Muscle layer of duodenum (tissue), 2 donors: ENCODE measurements around the gene CCNO.

Experiments
- H3K27ac ChIP-seq: one replicate; pipeline ENCODE4 v1.7.0; 2013; ENCODE audit warnings: mild to moderate bottlenecking, low read length
- H3K27me3 ChIP-seq: one replicate; pipeline ENCODE4 v1.7.0; 2013; ENCODE audit warnings: low read depth, mild to moderate bottlenecking, control low read depth, low read length
- H3K36me3 ChIP-seq, 2 donors: one replicate each; pipeline ENCODE4 v1.7.0; 2013; ENCODE audit warnings: low read length in 2 of 2, control low read depth in 1 of 2, mild to moderate bottlenecking in 1 of 2; ENCODE audit not compliant: insufficient read depth in 2 of 2, control insufficient read depth in 1 of 2
- H3K4me1 ChIP-seq, 2 donors: one replicate each; pipeline ENCODE4 v1.7.0; 2013; ENCODE audit warnings: low read length in 2 of 2, mild to moderate bottlenecking in 2 of 2, control low read depth in 1 of 2, moderate library complexity in 1 of 2; ENCODE audit not compliant: insufficient read depth in 2 of 2, control insufficient read depth in 1 of 2
- H3K4me3 ChIP-seq, 2 donors: one replicate each; pipeline ENCODE4 v1.7.0; 2013; ENCODE audit warnings: low read length in 2 of 2, low read depth in 1 of 2, mild to moderate bottlenecking in 1 of 2
- H3K9me3 ChIP-seq, 2 donors: one replicate each; pipeline ENCODE4 v1.7.0; 2013; ENCODE audit warnings: low read length in 2 of 2, control low read depth in 1 of 2, mild to moderate bottlenecking in 1 of 2; ENCODE audit not compliant: control insufficient read depth in 1 of 2
- donor health status: healthy.

CCNO gene

DNA sequence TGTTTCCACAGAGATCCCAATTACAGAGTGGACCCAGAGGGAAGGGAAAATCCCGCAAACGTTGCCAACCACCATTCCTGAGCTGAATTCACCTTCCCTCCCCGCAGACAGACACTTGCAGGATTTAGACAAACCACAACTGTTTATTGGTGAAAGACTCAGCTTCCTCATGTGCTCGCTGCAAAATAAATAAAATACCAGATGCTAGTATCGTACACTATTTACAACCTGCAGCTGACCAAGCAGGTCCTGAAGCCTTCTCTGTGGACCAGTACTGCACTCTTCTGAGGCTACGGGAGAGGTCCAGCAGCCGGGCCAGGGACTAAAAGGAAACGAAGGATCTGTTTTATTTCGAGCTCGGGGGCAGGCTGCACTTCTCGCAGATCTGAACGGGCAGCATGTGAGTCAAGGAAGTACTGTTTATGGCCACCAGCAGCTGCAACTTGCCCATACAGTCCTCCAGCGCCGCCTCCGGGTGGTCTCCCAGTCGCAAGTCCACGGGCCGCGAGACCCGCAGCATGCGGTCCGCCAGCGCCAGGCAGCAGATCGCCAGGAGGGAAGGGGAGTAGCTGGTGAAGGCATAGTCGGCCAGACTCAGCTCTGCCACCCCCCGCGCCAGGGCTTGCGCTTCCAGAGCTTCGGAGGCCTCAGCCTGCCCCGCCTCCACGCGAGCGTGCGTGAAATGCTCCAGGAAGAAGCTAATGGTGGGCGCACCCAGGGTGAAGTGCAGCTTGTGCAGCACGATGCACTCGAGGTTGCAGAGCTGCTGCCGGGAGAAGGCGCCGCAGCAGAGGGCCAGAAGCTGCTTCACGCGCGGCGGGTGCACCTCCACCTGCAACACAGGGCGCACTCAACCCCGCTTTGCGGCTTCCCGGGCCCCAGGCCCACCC is 2.1 kb downstream of the CCNO start:
- Histone ChIP-seq H3K9me3 (no peaks in the 10 kb centered on the region), H3K36me3 (no peaks in the 10 kb centered on the region)

DNA sequence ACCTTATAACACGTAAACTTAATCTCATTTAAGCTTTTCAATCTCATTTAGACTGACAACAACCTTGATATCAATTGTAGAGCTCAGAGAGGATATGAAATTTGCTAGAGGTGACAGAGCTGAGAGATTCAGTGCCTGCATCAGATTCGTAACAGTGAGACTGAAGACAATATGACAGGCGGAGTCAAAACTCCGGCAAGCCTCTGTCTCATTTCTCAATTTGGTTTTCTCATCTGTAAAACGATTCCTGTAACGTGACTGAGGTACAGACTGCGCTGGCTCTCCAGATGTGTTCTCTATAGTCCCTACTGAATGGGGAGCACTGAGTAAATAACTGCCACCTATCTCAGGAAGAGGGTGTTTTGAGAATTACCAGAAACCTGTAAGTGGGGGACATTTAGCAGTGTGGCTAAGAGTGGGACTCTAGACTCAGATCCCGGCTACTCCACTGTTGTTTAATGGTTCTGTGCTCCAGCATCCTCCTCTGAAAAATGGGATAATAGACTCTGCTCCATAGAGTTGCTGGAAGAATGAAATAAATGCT is 3.2 kb downstream of the CCNO start:
- Histone ChIP-seq H3K36me3 (no peaks in the 10 kb centered on the region), H3K4me3 (no peak overlapping the region), H3K27ac (no peak overlapping the region), H3K27me3 (peaks cover 94% of the 10 kb centered on the region), H3K9me3 (no peaks in the 10 kb centered on the region), H3K4me1 (peaks cover 6 to 57% of the 10 kb centered on the region in 2 donors)

More for the DNA sequence above, 2.1 kb downstream of the CCNO start:
- H3K4me1 ChIP-seq = peaks cover 6 to 55% of the 10 kb centered on the region in 2 donors
- peaks cover 85% of the 10 kb centered on the region for H3K27me3 ChIP-seq
- H3K4me3 ChIP-seq = peak overlapping the region; percentile 63 to 77
- H3K27ac ChIP-seq = no peak overlapping the region

DNA sequence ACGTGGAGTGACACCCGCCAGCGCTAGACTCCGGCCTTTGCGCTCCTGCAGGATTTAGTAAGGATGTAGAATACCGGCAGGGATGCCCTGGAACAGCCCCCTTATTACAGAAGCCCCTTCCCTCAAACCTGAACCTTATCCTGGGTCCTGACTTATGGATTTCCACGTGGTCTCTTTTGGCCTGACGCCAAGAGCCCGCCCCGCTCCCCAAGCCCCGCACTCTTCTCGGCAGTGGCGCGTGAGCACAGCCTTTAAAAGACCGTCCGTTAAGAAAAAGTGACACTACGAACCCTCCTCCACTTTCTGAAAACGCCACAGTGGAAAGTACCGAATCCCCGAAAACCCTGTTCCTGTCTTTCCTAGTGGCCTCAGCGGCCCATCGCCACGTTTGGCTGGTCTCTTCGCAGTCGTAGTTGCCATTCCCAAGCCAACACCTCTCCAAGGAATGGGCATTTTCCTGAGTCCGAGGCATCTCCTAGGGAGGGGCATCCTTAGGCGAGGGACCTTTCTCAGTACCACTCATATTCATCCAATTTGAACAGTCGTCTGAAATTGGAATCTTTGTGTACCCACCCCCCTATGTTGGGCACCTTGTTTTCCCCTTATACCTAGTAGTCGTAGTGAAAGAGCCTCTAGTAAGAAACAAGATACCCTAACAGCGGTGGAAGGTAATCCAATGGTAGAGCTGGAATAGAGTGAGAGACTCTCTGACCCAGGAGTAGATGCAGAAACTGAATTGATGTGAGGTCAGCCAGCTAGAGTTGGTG is 5.6 kb downstream of the CCNO start:
- peak overlapping the region; percentile 41 to 65 for H3K4me3 ChIP-seq
- H3K27me3 ChIP-seq = peaks cover 99% of the 10 kb centered on the region
- H3K4me1 ChIP-seq = peaks cover 0 to 48% of the 10 kb centered on the region in 2 donors

GRCh38 chr5:55226934-55227663 is 6.3 kb downstream of the CCNO start, which contains the start of gene MCIDAS:
Gene MCIDAS, minus strand, starts transcription at chr5:55227315. Its CDS starts 177 bp downstream, at chr5:55227138.
- H3K9me3 ChIP-seq = no peaks in the 10 kb centered on the region
- no peak within 1 kb of the TSS for H3K27ac ChIP-seq
- no peaks in the 10 kb centered on the region for H3K36me3 ChIP-seq
- H3K4me3 ChIP-seq = peak within 1 kb of the TSS; percentile 41 to 65
- peaks cover 99% of the 10 kb centered on the region for H3K27me3 ChIP-seq
- peaks cover 0 to 45% of the 10 kb centered on the region in 2 donors for H3K4me1 ChIP-seq

More for the DNA sequence above, 5.6 kb downstream of the CCNO start:
- Histone ChIP-seq H3K9me3 (no peaks in the 10 kb centered on the region), H3K36me3 (no peaks in the 10 kb centered on the region), H3K27ac (no peak overlapping the region)

GRCh38 chr5:55226027-55226933 is 7.1 kb downstream of the CCNO start:
- H3K27ac ChIP-seq = no peak overlapping the region
- peak overlapping the region in 1 of 2 donors; percentile 65 for H3K4me3 ChIP-seq
- H3K27me3 ChIP-seq = peaks cover 94% of the 10 kb centered on the region
- H3K4me1 ChIP-seq = peaks cover 0 to 38% of the 10 kb centered on the region in 2 donors
- no peaks in the 10 kb centered on the region for H3K36me3 ChIP-seq
- no peaks in the 10 kb centered on the region for H3K9me3 ChIP-seq

DNA sequence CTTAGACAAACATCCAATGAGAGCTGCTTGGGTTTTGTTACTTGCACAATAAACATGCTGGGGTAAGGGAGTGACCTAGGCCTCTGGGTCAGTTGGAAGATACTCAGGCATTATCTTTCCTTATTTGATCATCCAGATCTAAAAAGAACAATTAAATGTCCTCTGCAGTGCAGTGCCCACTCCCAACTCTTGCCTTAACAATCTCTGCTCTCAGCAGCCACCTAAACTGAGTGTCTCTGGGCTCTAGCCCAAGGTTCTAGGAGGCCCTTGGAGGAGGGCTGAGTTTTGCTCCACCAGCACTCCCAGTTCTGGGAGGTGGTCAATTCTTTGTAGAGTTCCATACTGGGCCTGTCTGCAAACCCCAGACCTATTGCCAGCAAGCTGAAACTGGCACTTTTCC is 8.1 kb downstream of the CCNO start:
- no peaks in the 10 kb centered on the region for H3K9me3 ChIP-seq
- no peak overlapping the region for H3K27ac ChIP-seq
- peaks cover 93% of the 10 kb centered on the region for H3K27me3 ChIP-seq
- H3K4me1 ChIP-seq = peaks cover 0 to 38% of the 10 kb centered on the region in 2 donors
- H3K4me3 ChIP-seq = no peak overlapping the region
- no peaks in the 10 kb centered on the region for H3K36me3 ChIP-seq

GRCh38 chr5:55223812-55224240 is 9.6 kb downstream of the CCNO start:
- H3K9me3 ChIP-seq = no peaks in the 10 kb centered on the region
- H3K36me3 ChIP-seq = no peaks in the 10 kb centered on the region
- peaks cover 0 to 41% of the 10 kb centered on the region in 2 donors for H3K4me1 ChIP-seq
- H3K27ac ChIP-seq = no peak overlapping the region
- H3K27me3 ChIP-seq = peaks cover 84% of the 10 kb centered on the region
- no peak overlapping the region for H3K4me3 ChIP-seq

- Histone ChIP-seq H3K27me3 (peaks cover 79% of the 10 kb centered on the region), H3K36me3 (no peaks in the 10 kb centered on the region), H3K4me3 (peak overlapping the region in 1 of 2 donors; percentile 0), H3K4me1 (peaks cover 0 to 41% of the 10 kb centered on the region in 2 donors), H3K27ac (no peak overlapping the region), H3K9me3 (no peaks in the 10 kb centered on the region)
Observed at GRCh38 chr5:55222985-55223811, 10.2 kb downstream of the CCNO start.

DNA sequence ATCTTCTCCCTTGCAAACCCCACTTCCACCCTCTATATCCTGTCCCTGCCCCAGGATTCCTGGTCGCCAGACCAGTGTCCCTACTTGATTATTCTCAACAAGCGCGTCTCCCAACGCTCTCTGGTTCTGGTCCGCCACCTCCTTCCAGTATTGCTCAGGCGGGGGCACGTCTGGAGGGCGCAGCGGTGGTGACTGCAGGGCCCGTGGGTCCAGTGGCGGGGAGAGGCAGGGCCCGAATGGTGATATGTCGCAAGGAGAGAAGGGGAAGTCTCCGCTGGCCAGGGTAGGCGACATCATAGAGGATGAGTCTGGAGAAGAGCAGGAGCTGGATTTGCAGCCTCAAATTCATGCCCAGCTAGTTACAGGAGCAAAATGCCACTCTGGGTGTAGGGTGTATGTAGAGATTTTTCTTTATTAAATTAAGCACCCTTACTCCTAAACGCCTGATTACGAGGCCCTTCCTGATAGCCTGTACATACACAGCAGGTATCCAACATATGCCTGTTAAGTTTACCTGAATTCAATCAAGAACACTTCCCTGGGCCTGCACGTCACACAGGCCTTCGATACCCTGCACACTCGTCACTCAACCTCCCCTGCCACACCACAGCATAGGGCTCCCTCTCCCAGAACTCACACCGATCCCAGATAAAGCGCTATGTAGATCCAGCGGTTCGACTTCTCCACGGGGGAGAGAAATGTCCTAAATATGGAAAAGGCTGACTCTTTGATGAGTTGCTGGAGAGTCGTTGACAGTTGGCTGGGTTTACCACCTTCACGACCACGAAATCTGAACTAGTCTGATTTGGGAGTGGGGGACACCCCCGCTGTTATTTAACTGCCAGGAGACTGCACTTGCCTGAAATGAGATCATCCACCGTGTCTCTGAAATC is 11.1 kb downstream of the CCNO start:
- no peaks in the 10 kb centered on the region for H3K9me3 ChIP-seq
- H3K4me1 ChIP-seq = peaks cover 0 to 34% of the 10 kb centered on the region in 2 donors
- H3K36me3 ChIP-seq = no peaks in the 10 kb centered on the region
- H3K27me3 ChIP-seq = peaks cover 75% of the 10 kb centered on the region
- H3K4me3 ChIP-seq = no peak overlapping the region
- no peak overlapping the region for H3K27ac ChIP-seq
